Activated T-helper 17 cell treated with anti-CD3 and anti-CD28 coated beads, Interleukin-2, amount 50 U/mL, for 72 hours (primary cell): ENCODE measurements around the gene SMARCA2. TPM values are rescaled to one million over a fixed set of nuclear protein-coding genes. Genes with fewer than 3 reads are reported as not detected.
A peak's percentile ranks its signal among the peaks of the same experiment; 100 is the strongest.
"Not testable (repeated sequence)": the region's sequence is repeated elsewhere in the genome, so short reads cannot be mapped to it uniquely, and the experiment has no call there.

ENCODE experiments used
- ATAC-seq: fragments of 150-1000 bp; cut with Tn5 transposase; replicated peaks from 2 replicates; pipeline ENCODE4 v1.10.0; 2021; ENCODE audit warnings: mild to moderate bottlenecking, moderate library complexity
- H3K27ac Mint-ChIP-seq: one replicate; pipeline ENCODE4 v1.8.0; 2022; ENCODE audit warnings: mixed read lengths
- H3K27me3 Mint-ChIP-seq: one replicate; pipeline ENCODE4 v1.8.0; 2022; ENCODE audit warnings: mixed read lengths
- H3K36me3 Mint-ChIP-seq: one replicate; pipeline ENCODE4 v1.8.0; 2022; ENCODE audit warnings: low read depth, mild to moderate bottlenecking, mixed read lengths
- H3K4me1 Mint-ChIP-seq: one replicate; pipeline ENCODE4 v1.8.0; 2022; ENCODE audit warnings: mixed read lengths
- H3K4me3 Mint-ChIP-seq: one replicate; pipeline ENCODE4 v1.8.0; 2022; ENCODE audit warnings: mild to moderate bottlenecking, mixed read lengths
- H3K9me3 Mint-ChIP-seq: one replicate; pipeline ENCODE4 v1.8.0; 2022; ENCODE audit warnings: mixed read lengths
- total RNA-seq, 2 donors: library from RNA; stranded (reverse); gene quantifications; one replicate each; pipeline ENCODE4 v1.2.3, GENCODE V29; 2022

The SMARCA2 gene
- total RNA-seq, 2 donors from 2014 or later, result 118 to 119 TPM

DNA sequence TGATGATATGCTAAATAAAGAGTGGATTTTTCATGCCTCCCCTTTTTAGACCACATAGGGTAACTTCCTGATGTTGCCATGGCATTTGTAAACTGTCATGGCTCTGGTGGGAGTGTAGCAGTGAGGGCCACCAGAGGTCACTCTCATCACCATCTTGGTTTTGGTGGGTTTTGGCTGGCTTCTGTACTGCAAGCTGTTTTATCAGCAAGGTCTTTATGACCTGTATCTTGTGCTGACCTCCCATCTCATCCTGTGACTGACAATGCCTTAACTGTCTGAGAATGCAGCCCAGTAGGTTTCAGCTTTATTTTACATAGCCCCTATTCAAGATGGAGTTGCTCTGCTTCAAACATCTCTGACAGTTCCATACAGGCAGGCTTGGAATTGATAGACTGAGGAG, 131.6 kb downstream of the SMARCA2 start:
- ATAC-seq, H3K27me3 Mint-ChIP-seq, H3K4me3 Mint-ChIP-seq, H3K9me3 Mint-ChIP-seq: not testable (repeated sequence)
- Mint-ChIP-seq H3K36me3 (peaks cover 46% of the 10 kb centered on the region), H3K4me1 (peaks cover 33% of the 10 kb centered on the region), H3K27ac (peak overlapping the region; percentile 35)

DNA sequence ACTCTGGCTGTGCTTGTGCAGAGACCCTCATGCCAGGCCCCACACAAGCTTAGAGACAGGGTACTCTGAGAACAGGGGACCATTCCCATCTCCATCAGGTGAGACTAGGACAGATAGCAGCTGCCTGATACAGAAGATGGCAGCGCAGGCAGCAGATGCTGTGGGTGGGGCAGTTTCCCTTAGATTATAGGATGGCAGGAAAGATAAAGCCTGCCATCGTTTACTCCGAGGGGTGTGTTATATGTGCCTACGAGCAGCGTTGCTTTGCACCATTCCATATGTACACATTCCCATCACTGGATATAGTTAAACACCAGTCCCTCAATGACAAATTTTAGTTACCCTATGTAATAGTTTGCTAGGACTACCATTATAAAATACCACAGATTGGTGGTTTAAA, 135.2 kb downstream of the SMARCA2 start:
- Mint-ChIP-seq H3K4me1 (peaks cover 23% of the 10 kb centered on the region), H3K27ac (no peak overlapping the region), H3K4me3 (no peak overlapping the region), H3K36me3 (peaks cover 29% of the 10 kb centered on the region), H3K27me3 (no peaks in the 10 kb centered on the region), H3K9me3 (no peaks in the 10 kb centered on the region)
- no peak for ATAC-seq

GRCh38 chr9:2151171-2151570, 136.0 kb downstream of the SMARCA2 start:
- H3K4me3 Mint-ChIP-seq, result no peak overlapping the region
- H3K27ac Mint-ChIP-seq, result no peak overlapping the region
- peaks cover 21% of the 10 kb centered on the region for H3K4me1 Mint-ChIP-seq

GRCh38 chr9:2152966-2153629, 138.0 kb downstream of the SMARCA2 start:
- H3K4me3 Mint-ChIP-seq, result no peak overlapping the region
- H3K4me1 Mint-ChIP-seq, result peaks cover 32% of the 10 kb centered on the region
- ATAC-seq, result no peak
- no peaks in the 10 kb centered on the region for H3K27me3 Mint-ChIP-seq
- H3K36me3 Mint-ChIP-seq, result peaks cover 15% of the 10 kb centered on the region
- no peaks in the 10 kb centered on the region for H3K9me3 Mint-ChIP-seq
- H3K27ac Mint-ChIP-seq, result peak overlapping the region; percentile 42

More at GRCh38 chr9:2151171-2151570, 136.0 kb downstream of the SMARCA2 start:
- no peaks in the 10 kb centered on the region for H3K27me3 Mint-ChIP-seq
- ATAC-seq, result no peak
- H3K9me3 Mint-ChIP-seq, result no peaks in the 10 kb centered on the region
- H3K36me3 Mint-ChIP-seq, result peaks cover 26% of the 10 kb centered on the region

- H3K4me3 Mint-ChIP-seq, result no peak overlapping the region
- no peak for ATAC-seq
- H3K4me1 Mint-ChIP-seq, result peaks cover 32% of the 10 kb centered on the region
- peaks cover 10% of the 10 kb centered on the region for H3K36me3 Mint-ChIP-seq
- H3K9me3 Mint-ChIP-seq, result no peaks in the 10 kb centered on the region
- H3K27me3 Mint-ChIP-seq, result no peaks in the 10 kb centered on the region
- peak overlapping the region; percentile 42 for H3K27ac Mint-ChIP-seq
These were observed 138.6 kb downstream of the SMARCA2 start for GRCh38 chr9:2153630-2154217.

DNA sequence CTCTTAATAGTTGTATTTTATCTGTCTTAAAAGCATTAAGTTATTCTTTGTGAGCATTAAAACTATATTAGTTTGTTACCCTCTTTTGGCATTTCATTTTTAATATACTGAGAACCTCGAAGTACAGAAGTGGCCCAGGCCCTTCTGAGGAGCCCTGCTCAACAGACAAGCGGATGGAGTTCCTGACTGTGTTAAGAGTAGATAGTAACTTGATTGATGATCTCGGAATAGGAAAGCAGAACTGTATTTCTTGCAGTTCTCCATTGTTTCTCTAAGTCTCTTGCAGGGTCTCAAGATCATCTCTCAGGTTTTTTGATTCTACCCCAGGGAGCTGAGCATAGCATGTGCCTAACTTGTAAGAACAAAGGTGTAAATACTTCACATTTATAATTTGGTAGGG, 139.6 kb downstream of the SMARCA2 start:
- peaks cover 33% of the 10 kb centered on the region for H3K4me1 Mint-ChIP-seq
- no peaks in the 10 kb centered on the region for H3K27me3 Mint-ChIP-seq
- no peaks in the 10 kb centered on the region for H3K9me3 Mint-ChIP-seq
- no peak overlapping the region for H3K4me3 Mint-ChIP-seq
- no peak for ATAC-seq
- H3K36me3 Mint-ChIP-seq, result peaks cover 6% of the 10 kb centered on the region
- no peak overlapping the region for H3K27ac Mint-ChIP-seq

DNA sequence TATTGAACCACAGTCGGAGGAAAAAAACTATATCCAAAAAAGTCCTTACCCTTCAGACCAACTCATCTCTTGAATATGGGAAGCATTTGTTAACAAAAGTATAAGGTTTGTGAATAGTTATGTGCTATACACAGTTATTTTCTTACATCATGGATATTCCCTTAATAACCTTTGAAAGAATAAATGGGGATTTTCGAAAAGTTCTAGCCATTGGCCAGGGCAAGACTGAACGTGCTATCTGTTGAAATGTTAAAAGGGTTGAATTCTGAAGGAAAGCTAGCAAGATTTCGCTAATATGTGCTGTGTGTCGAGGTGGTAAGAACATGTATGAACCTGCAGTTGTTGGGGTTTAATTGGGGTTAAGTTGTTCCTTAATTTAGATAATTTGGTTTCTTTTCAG, 140.8 kb downstream of the SMARCA2 start:
- no peak overlapping the region for H3K27ac Mint-ChIP-seq
- peaks cover 41% of the 10 kb centered on the region for H3K4me1 Mint-ChIP-seq
- peaks cover 14% of the 10 kb centered on the region for H3K36me3 Mint-ChIP-seq
- no peaks in the 10 kb centered on the region for H3K9me3 Mint-ChIP-seq
- no peak for ATAC-seq
- H3K4me3 Mint-ChIP-seq, result peak overlapping the region; percentile 82
- no peaks in the 10 kb centered on the region for H3K27me3 Mint-ChIP-seq

GRCh38 chr9:2157277-2158110, 142.3 kb downstream of the SMARCA2 start:
- Mint-ChIP-seq H3K9me3 (no peaks in the 10 kb centered on the region), H3K4me1 (peaks cover 43% of the 10 kb centered on the region), H3K36me3 (peaks cover 28% of the 10 kb centered on the region), H3K27me3 (no peaks in the 10 kb centered on the region), H3K27ac (peak overlapping the region; percentile 76), H3K4me3 (peak overlapping the region; percentile 82)
- ATAC-seq, result peak; percentile 81

DNA sequence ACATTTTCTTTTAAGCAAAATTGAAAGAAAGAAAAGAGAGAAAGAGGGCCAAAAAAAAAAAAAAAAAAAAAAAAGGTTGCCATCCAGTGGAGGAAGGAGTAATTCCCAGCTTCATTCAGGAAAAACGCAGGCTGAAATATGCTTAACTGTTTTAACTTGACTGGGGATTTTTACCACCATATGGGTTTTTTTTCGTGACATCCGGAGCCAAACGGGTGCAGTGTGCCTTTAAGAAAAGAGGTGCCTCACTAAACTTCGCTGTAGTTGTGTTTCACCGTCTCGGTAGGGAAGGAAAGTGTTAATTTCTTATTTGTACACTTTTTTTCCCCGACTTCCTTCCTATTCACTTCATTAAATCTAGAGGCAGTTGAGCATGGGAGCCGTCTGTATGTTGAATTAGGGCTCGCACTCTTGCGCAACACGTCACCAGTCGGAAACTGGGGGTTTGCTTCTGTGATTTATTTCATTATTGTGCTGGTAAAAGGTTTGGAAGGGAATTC, 143.0 kb downstream of the SMARCA2 start:
- H3K9me3 Mint-ChIP-seq, result no peaks in the 10 kb centered on the region
- peak overlapping the region; percentile 76 for H3K27ac Mint-ChIP-seq
- H3K4me3 Mint-ChIP-seq, result peak overlapping the region; percentile 82
- ATAC-seq, result peak; percentile 45
- H3K36me3 Mint-ChIP-seq, result peaks cover 35% of the 10 kb centered on the region
- peaks cover 39% of the 10 kb centered on the region for H3K4me1 Mint-ChIP-seq
- H3K27me3 Mint-ChIP-seq, result no peaks in the 10 kb centered on the region

DNA sequence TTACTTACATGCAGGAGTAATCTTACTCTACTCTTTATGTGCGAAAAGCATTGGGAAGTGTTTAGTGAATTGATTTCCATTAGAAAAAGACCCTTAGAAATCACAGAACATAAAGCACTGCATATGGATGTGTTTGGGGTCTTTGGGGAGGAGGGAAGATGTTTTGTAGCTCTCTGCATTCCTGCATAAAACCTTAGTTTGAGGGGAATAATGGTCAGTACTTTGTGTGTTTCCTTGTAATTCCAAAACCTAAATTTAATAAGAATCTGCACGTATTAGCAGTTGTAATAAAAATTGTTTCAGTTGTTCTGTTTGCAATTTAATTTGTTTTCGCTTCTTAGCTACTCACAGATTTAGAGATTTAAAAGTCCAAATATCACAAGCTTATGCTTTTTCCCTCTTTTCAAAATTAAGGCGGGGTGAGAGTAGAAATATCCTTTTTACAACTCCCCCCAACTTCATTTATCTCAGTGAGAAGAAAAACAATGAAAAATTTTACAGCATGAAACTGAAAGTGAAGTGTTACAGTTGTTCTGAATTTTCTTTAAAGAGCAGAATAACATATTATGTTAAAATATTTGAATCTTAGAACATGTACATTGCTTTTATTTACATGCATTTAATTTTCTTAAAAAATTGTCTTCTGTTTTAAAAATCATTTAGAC, 143.8 kb downstream of the SMARCA2 start:
- ATAC-seq, result no peak
- Mint-ChIP-seq H3K4me1 (peaks cover 33% of the 10 kb centered on the region), H3K27ac (peak overlapping the region; percentile 76), H3K36me3 (peaks cover 37% of the 10 kb centered on the region), H3K27me3 (no peaks in the 10 kb centered on the region), H3K4me3 (peak overlapping the region; percentile 82), H3K9me3 (no peaks in the 10 kb centered on the region)

DNA sequence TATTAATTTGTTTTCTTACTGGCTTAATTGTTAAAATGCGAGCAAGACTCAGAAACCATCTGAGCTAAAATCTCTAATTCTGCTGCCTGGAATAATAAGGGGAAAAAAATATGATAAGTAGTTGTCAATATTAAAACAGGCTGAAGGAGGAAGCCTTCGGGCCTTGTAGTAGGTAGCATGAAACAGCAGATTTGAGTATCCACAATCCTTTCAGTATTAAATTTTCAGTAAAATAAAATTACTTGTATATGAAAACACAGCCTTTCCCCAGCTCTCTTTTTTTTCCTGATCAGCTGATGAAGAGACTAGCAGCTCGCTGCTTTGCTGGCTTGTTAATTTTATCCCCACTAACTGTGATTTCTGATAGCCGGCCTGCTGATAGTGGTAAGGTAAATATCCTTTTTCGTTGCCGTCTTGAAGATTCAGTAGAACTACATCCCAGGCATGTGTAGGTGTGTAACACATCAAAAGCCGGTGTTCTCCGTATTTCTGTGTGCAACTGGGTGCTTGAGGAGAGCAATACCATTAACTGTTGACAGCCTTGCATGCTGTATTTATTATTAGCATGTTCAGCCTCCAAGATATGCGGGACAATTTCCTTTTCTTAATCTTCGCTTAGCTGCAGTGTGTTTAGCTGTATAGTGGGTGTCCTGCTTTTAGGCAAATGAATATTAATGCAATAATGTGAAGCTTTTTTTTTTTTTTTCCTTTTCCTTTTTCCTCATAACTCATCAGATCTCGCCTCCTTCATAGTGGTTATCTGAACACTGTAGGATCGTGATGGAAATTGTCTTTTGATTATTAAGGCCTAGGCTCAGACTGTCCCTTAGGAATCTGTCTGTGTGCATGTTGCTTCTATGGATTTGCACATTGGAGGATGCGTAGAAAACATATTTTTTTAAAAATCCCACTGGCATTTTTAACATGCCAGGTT, 144.6 kb downstream of the SMARCA2 start:
- peak overlapping the region; percentile 13 for H3K27ac Mint-ChIP-seq
- peaks cover 41% of the 10 kb centered on the region for H3K4me1 Mint-ChIP-seq
- peaks cover 45% of the 10 kb centered on the region for H3K36me3 Mint-ChIP-seq
- H3K4me3 Mint-ChIP-seq, result peak overlapping the region; percentile 82
- ATAC-seq, result no peak
- no peaks in the 10 kb centered on the region for H3K9me3 Mint-ChIP-seq
- H3K27me3 Mint-ChIP-seq, result no peaks in the 10 kb centered on the region

GRCh38 chr9:2161661-2162060, 146.5 kb downstream of the SMARCA2 start:
- no peaks in the 10 kb centered on the region for H3K9me3 Mint-ChIP-seq
- H3K4me1 Mint-ChIP-seq, result peaks cover 34% of the 10 kb centered on the region
- H3K27ac Mint-ChIP-seq, result no peak overlapping the region
- H3K4me3 Mint-ChIP-seq, result no peak overlapping the region
- ATAC-seq, result no peak
- peaks cover 64% of the 10 kb centered on the region for H3K36me3 Mint-ChIP-seq
- H3K27me3 Mint-ChIP-seq, result no peaks in the 10 kb centered on the region

GRCh38 chr9:2163231-2163885, 148.2 kb downstream of the SMARCA2 start:
- peaks cover 34% of the 10 kb centered on the region for H3K4me1 Mint-ChIP-seq
- ATAC-seq, result no peak
- H3K27ac Mint-ChIP-seq, result no peak overlapping the region
- no peak overlapping the region for H3K4me3 Mint-ChIP-seq
- no peaks in the 10 kb centered on the region for H3K27me3 Mint-ChIP-seq
- no peaks in the 10 kb centered on the region for H3K9me3 Mint-ChIP-seq
- peaks cover 81% of the 10 kb centered on the region for H3K36me3 Mint-ChIP-seq
